Retinal pigment epithelial cell (primary cell): ENCODE results near the gene SCAPER.
A peak's percentile ranks its signal among the peaks of the same experiment; 100 is the strongest.

Source experiments
- DNase-seq: peaks from one replicate; pipeline ENCODE4 v3.0.0-alpha.2; 2010; ENCODE audit warnings: low read depth
- H3K4me3 ChIP-seq: 2 replicates; pipeline ENCODE4 v1.5.1; 2011; ENCODE audit warnings: mild to moderate bottlenecking, low read length, control low read depth, moderate library complexity
- CTCF ChIP-seq: conservative IDR thresholded peaks from 2 replicates; pipeline ENCODE4 v1.5.1; 2011; ENCODE audit warnings: low read depth, low read length, control low read depth, inconsistent platforms

SCAPER gene

GRCh38 chr15:76905013-76905839 lies at the start of gene SCAPER:
Gene SCAPER (minus strand): TSS chr15:76905340. CDS start chr15:76883817, 21,523 bp downstream.
- no peak for DNase-seq
- TF ChIP-seq CTCF, result no peak
- peak within 1 kb of the TSS; percentile 79 for H3K4me3 ChIP-seq

- no peak for TF ChIP-seq CTCF
- no peak for DNase-seq
- no peak overlapping the region for H3K4me3 ChIP-seq
Observed at GRCh38 chr15:76954744-76955143, 49.6 kb upstream of the SCAPER start.

- DNase-seq, result no peak
- no peak for TF ChIP-seq CTCF
Observed at GRCh38 chr15:76953913-76954312, 48.8 kb upstream of the SCAPER start.

GRCh38 chr15:76951220-76951619 lies 46.1 kb upstream of the SCAPER start:
- DNase-seq, result no peak
- no peak for TF ChIP-seq CTCF

More at GRCh38 chr15:76953913-76954312, 48.8 kb upstream of the SCAPER start:
- H3K4me3 ChIP-seq, result no peak overlapping the region

GRCh38 chr15:76947454-76947853 lies 42.3 kb upstream of the SCAPER start:
- no peak overlapping the region for H3K4me3 ChIP-seq
- DNase-seq, result no peak
- TF ChIP-seq CTCF, result no peak

More at GRCh38 chr15:76951220-76951619, 46.1 kb upstream of the SCAPER start:
- no peak overlapping the region for H3K4me3 ChIP-seq

- no peak for DNase-seq
- H3K4me3 ChIP-seq, result no peak overlapping the region
- TF ChIP-seq CTCF, result no peak
Observed at GRCh38 chr15:76945494-76946093, 40.5 kb upstream of the SCAPER start.
